Progenitor cell of endocrine pancreas (in vitro differentiated cells): ENCODE results near the gene CLDN7. TPM values are rescaled to one million over a fixed set of nuclear protein-coding genes. Genes with fewer than 3 reads are reported as not detected.

Source experiments
- DNase-seq: peaks from one replicate; pipeline ENCODE4 v3.0.0; 2021; ENCODE audit warnings: low spot score; ENCODE audit not compliant: unreplicated experiment
- H3K27ac Mint-ChIP-seq: 2 replicates; pipeline ENCODE4 v1.8.0; 2021; ENCODE audit warnings: mild to moderate bottlenecking, moderate library complexity, mixed read lengths
- H3K27me3 Mint-ChIP-seq: 2 replicates; pipeline ENCODE4 v1.8.0; 2021; ENCODE audit warnings: mixed read lengths
- H3K36me3 Mint-ChIP-seq: 2 replicates; pipeline ENCODE4 v1.8.0; 2022; ENCODE audit warnings: mixed read lengths; ENCODE audit not compliant: insufficient read depth
- H3K4me1 Mint-ChIP-seq: 2 replicates; pipeline ENCODE4 v1.8.0; 2021; ENCODE audit warnings: low read depth, mixed read lengths
- H3K4me3 Mint-ChIP-seq: 2 replicates; pipeline ENCODE4 v1.8.0; 2021; ENCODE audit warnings: low read depth, mild to moderate bottlenecking, moderate library complexity, mixed read lengths
- H3K9me3 Mint-ChIP-seq: 2 replicates; pipeline ENCODE4 v1.8.0; 2021; ENCODE audit warnings: low read depth, mixed read lengths
- CTCF ChIP-seq: fragments of 200-600 bp; sonication (generic); IDR thresholded peaks from one replicate; pipeline ENCODE4 v1.5.0; 2021; ENCODE audit warnings: antibody characterized with exemption, mild to moderate bottlenecking; ENCODE audit not compliant: unreplicated experiment
- total RNA-seq: library from RNA; stranded (reverse); gene quantifications from 2 replicates; pipeline ENCODE4 v1.2.1, GENCODE V29; 2021

The CLDN7 gene
- total RNA-seq, 1 donor from 2014 or later = 137 TPM

GRCh38 chr17:7222972-7223292, 39.3 kb downstream of the CLDN7 start:
- H3K27me3 Mint-ChIP-seq = no peaks in the 10 kb centered on the region

GRCh38 chr17:7222093-7222971, 39.9 kb downstream of the CLDN7 start:
- H3K4me3 Mint-ChIP-seq = peak overlapping the region; percentile 23
- no peak for DNase-seq
- peaks cover 19% of the 10 kb centered on the region for H3K4me1 Mint-ChIP-seq

More at GRCh38 chr17:7222972-7223292, 39.3 kb downstream of the CLDN7 start:
- H3K9me3 Mint-ChIP-seq = no peaks in the 10 kb centered on the region
- no peak for TF ChIP-seq CTCF
- H3K4me1 Mint-ChIP-seq = peaks cover 15% of the 10 kb centered on the region
- no peak for DNase-seq
- no peak overlapping the region for H3K4me3 Mint-ChIP-seq
- H3K36me3 Mint-ChIP-seq = peaks cover 7% of the 10 kb centered on the region
- H3K27ac Mint-ChIP-seq = peak overlapping the region; percentile 87

GRCh38 chr17:7221278-7222092, 40.8 kb downstream of the CLDN7 start:
- no peak for DNase-seq
- Mint-ChIP-seq H3K4me1 (peaks cover 23% of the 10 kb centered on the region), H3K27me3 (no peaks in the 10 kb centered on the region), H3K9me3 (no peaks in the 10 kb centered on the region), H3K36me3 (peaks cover 6% of the 10 kb centered on the region), H3K27ac (peak overlapping the region; percentile 97), H3K4me3 (peak overlapping the region; percentile 91)
- TF ChIP-seq CTCF = no peak

More at GRCh38 chr17:7222093-7222971, 39.9 kb downstream of the CLDN7 start:
- Mint-ChIP-seq H3K36me3 (peaks cover 6% of the 10 kb centered on the region), H3K27me3 (no peaks in the 10 kb centered on the region), H3K9me3 (no peaks in the 10 kb centered on the region), H3K27ac (peak overlapping the region; percentile 64)
- TF ChIP-seq CTCF = no peak

GRCh38 chr17:7220593-7221277, 41.5 kb downstream of the CLDN7 start:
- Mint-ChIP-seq H3K36me3 (peaks cover 6% of the 10 kb centered on the region), H3K9me3 (no peaks in the 10 kb centered on the region), H3K27ac (peak overlapping the region; percentile 97), H3K4me3 (peak overlapping the region; percentile 91), H3K27me3 (no peaks in the 10 kb centered on the region), H3K4me1 (peaks cover 30% of the 10 kb centered on the region)
- DNase-seq = no peak
- TF ChIP-seq CTCF = peak; percentile 48
